Activated CD4-positive, alpha-beta T cell treated with anti-CD3 and anti-CD28 coated beads, Interleukin-2, amount 10 ng/mL, durations not matched to agents 7 days and 5 days (primary cell): Measurements from ENCODE around the gene KIF13A. TPM values are rescaled to one million over a fixed set of nuclear protein-coding genes. Genes with fewer than 3 reads are reported as not detected.
"Not testable (repeated sequence)": the region's sequence is repeated elsewhere in the genome, so short reads cannot be mapped to it uniquely, and the experiment has no call there.

Experiments used
- CTCF ChIA-PET: fragments of 350-600 bp; sonication (Branson Sonifier 250); formaldehyde crosslinking; loops from one replicate; lab custom pipeline; 2021; ENCODE audit warnings: antibody characterized with exemption; lab: Charles Lee
- POLR2A ChIA-PET: fragments of 350-600 bp; sonication (Branson Sonifier 250); formaldehyde crosslinking; loops from one replicate; lab custom pipeline; 2021; ENCODE audit warnings: antibody characterized with exemption; lab: Charles Lee
- DNase-seq: peaks from one replicate; pipeline ENCODE4 v3.0.0-alpha.2; 2020
- H3K27ac Mint-ChIP-seq: one replicate; pipeline ENCODE4 v1.8.0; 2021; ENCODE audit warnings: mild to moderate bottlenecking, moderate library complexity, mixed read lengths
- H3K27me3 Mint-ChIP-seq: one replicate; pipeline ENCODE4 v1.8.0; 2021; ENCODE audit warnings: mixed read lengths
- H3K36me3 Mint-ChIP-seq: one replicate; pipeline ENCODE4 v1.8.0; 2021; ENCODE audit warnings: low read depth, mixed read lengths
- H3K4me1 Mint-ChIP-seq: one replicate; pipeline ENCODE4 v1.8.0; 2021; ENCODE audit warnings: mixed read lengths
- H3K4me3 Mint-ChIP-seq: one replicate; pipeline ENCODE4 v1.8.0; 2021; ENCODE audit warnings: mild to moderate bottlenecking, moderate library complexity, mixed read lengths
- H3K9me3 Mint-ChIP-seq: one replicate; pipeline ENCODE4 v1.8.0; 2021; ENCODE audit warnings: mixed read lengths
- total RNA-seq, 2 experiments: library from RNA; stranded (reverse); gene quantifications; one replicate each; pipeline ENCODE4 v1.2.3, GENCODE V29; 2021

KIF13A gene
- total RNA-seq, 2 experiments from 2014 or later = not detected

DNA sequence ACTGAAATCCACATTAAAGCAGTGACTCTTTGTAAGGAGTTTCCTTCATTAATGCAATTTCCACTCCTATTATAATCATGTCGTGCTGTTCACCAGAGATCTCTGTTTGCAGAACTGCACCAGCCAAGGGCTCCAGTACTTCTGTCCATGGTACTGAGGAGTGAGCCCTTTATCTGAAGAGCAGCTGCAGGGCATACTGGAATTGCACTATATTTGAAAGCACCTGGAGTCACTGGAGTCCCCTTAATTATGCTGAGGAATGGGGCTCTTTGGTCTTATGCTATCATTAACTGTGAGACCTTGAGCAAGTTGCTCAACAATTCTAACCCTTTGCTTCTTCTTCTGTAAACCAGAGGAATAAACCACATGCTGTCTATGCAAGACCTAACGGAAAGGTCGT is 219.0 kb downstream of the KIF13A start:
- H3K4me1 Mint-ChIP-seq = no peaks in the 10 kb centered on the region
- no peak overlapping the region for H3K27ac Mint-ChIP-seq
- no peak for DNase-seq
- no peaks in the 10 kb centered on the region for H3K9me3 Mint-ChIP-seq
- no peaks in the 10 kb centered on the region for H3K36me3 Mint-ChIP-seq
- H3K27me3 Mint-ChIP-seq = peaks cover 26% of the 10 kb centered on the region
- ChIA-PET CTCF (no interaction called here), POLR2A (no interaction called here)
- H3K4me3 Mint-ChIP-seq = no peak overlapping the region

DNA sequence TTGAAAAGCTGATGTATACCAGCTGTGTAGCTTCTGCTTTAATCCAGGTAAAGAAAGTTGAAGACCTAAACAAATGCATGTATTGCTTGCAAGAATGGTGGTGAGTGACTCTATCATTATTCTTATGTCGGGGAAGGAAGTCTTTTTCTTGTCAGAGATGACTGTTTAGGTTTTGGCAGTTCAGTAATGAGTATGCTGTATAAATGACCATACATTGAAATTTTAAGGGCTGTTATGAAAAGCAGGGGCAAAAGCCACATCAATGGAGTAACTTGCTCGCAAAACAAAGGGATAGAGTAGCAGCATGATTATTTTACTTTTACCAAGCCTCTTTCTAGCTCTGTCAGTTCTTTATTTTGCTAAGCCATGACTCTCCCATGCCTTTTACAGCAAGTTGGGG is 224.8 kb downstream of the KIF13A start:
- POLR2A ChIA-PET = no interaction called here
- no peak overlapping the region for H3K4me3 Mint-ChIP-seq
- no peaks in the 10 kb centered on the region for H3K36me3 Mint-ChIP-seq
- CTCF ChIA-PET = no interaction called here
- no peak for DNase-seq
- peaks cover 21% of the 10 kb centered on the region for H3K27me3 Mint-ChIP-seq
- no peaks in the 10 kb centered on the region for H3K4me1 Mint-ChIP-seq
- no peak overlapping the region for H3K27ac Mint-ChIP-seq
- no peaks in the 10 kb centered on the region for H3K9me3 Mint-ChIP-seq

DNA sequence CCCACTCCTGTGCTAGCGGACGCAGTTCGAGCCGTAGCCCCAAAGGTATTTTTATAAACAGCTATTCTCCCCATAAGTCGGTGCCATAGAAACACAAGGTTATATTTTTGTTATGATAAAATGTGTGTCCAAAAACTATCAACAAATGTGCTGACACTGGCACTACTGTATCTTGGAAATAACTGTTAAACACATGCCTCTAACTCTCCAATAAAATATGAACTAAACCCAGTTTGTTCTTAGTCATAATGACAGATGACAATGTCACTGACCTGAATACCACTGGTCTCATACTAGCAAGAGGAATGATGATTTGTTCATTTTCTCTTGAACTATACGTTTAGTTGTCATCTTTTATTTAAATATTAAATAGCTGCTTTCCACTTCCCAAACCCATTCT is 229.3 kb downstream of the KIF13A start:
- Mint-ChIP-seq H3K27ac (no peak overlapping the region), H3K36me3 (no peaks in the 10 kb centered on the region), H3K4me3 (no peak overlapping the region), H3K27me3 (peaks cover 6% of the 10 kb centered on the region), H3K9me3 (no peaks in the 10 kb centered on the region), H3K4me1 (no peaks in the 10 kb centered on the region)
- ChIA-PET CTCF (no interaction called here), POLR2A (no interaction called here)
- no peak for DNase-seq

DNA sequence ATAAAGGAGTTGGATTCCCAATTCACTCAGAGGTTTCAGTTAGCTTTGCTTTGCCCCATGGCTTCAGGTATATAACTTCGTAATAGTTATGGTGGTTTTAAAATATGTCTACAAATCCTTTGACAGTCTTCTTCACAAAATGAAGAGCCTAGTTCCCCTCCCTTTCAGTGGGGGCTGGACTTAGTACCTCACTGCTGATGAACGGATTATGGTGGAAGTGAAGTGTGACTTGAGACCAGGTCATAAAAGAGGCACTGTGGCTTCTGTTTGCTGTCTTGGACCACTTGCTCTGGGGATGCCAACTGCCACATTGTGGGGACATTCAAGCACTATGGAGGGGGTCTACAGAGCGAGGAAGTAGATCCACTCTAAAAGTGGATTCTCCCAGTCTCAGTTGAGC is 233.2 kb downstream of the KIF13A start:
- no peaks in the 10 kb centered on the region for H3K4me1 Mint-ChIP-seq
- POLR2A ChIA-PET = no interaction called here
- DNase-seq = no peak
- H3K36me3 Mint-ChIP-seq = no peaks in the 10 kb centered on the region
- H3K27me3 Mint-ChIP-seq = peaks cover 3% of the 10 kb centered on the region
- no peak overlapping the region for H3K27ac Mint-ChIP-seq
- H3K9me3 Mint-ChIP-seq = no peaks in the 10 kb centered on the region
- CTCF ChIA-PET = no interaction called here
- no peak overlapping the region for H3K4me3 Mint-ChIP-seq

DNA sequence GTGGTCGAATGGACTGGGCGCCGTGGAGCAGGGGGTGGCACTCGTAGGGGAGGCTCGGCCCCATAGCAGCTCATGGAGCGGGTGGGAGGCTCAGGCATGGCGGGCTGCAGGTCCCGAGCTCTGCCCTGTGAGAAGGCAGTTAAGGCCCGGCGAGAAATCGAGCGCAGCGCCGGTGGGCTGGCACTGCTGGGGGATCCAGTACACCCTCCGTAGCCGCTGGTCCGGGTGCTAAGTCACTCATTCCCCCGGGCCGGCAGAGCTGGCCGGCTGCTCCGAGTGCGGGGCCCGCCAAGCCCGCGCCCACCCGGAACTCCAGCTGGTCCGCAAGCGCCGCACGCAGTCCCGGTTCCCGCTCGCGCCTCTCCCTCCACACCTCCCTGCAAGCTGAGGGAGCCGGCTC is 242.1 kb downstream of the KIF13A start:
- CTCF ChIA-PET = interaction anchor here (0.6 kb wide), 1 partner anchor 581 kb away, joined by 4 read pairs; no protein-coding TSS in a partner anchor

DNA sequence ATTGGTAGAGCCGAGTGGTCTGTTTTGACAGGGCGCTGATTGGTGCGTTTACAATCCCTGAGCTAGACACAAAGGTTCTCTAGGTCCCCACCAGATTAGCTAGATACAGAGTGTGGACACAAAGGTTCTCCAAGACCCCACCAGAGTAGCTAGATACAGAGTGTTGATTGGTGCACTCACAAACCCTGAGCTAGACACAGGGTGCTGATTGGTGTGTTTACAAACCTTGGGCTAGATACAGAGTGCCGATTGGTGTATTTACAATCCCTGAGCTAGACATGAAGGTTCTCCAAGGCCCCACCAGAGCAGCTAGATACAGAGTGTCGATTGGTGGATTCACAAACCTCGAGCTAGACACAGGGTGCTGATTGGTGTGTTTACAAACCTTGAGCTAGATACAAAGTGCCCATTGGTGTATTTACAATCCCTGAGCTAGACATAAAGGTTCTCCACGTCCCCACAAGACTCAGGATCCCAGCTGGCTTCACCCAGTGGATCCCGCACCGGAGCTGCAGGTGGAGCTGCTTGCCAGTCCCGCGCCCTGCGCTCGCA is 242.6 kb downstream of the KIF13A start:
- H3K9me3 Mint-ChIP-seq, CTCF ChIA-PET, H3K4me1 Mint-ChIP-seq, H3K27ac Mint-ChIP-seq, H3K27me3 Mint-ChIP-seq, H3K4me3 Mint-ChIP-seq, DNase-seq, POLR2A ChIA-PET, H3K36me3 Mint-ChIP-seq: not testable (repeated sequence)

More for the DNA sequence above, 242.1 kb downstream of the KIF13A start:
- DNase-seq, H3K27ac Mint-ChIP-seq, POLR2A ChIA-PET, H3K4me1 Mint-ChIP-seq, H3K9me3 Mint-ChIP-seq, H3K27me3 Mint-ChIP-seq, H3K36me3 Mint-ChIP-seq, H3K4me3 Mint-ChIP-seq: not testable (repeated sequence)

DNA sequence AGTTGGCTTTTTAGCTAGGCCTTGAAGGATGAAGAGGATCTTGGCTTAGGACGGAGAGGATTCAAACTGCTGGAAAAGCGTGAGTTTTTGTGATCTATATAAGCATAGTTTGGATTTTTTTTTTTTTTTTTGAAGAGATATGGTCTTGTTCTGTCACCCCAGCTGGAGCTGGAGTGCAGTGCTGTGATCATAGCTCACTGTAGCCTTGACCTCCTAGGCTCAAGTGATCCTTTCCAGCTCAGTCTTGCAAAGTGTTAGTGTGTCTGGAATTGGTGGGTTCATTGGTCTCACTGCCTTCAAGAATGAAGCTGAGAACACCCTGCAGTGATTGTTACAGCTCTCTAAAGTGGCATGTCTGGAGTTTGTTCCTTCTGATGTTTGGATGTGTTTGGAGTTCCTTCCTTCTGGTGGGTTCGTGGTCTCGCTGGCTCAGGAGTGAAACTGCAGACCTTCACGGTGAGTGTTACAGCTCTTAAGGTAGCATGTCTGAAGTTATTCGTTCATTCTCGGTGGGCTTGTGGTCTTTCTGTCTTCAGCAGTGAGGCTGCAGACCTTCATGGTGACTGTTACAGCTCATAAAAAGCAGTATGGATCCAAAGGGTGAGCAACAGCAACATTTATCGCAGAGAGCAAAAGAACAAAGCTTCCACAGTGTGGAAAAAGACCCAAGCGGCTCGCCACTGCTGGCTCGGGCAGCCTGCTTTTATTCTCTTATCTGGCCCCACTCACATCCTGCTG is 243.2 kb downstream of the KIF13A start:
- Mint-ChIP-seq H3K4me3 (no peak overlapping the region), H3K27ac (no peak overlapping the region), H3K9me3 (no peaks in the 10 kb centered on the region), H3K27me3 (peaks cover 7% of the 10 kb centered on the region), H3K36me3 (no peaks in the 10 kb centered on the region), H3K4me1 (peaks cover 2% of the 10 kb centered on the region)
- ChIA-PET CTCF (interaction anchor here (1.3 kb wide), 1 partner anchor 8 kb away, joined by 3 read pairs; no protein-coding TSS in a partner anchor), POLR2A (interaction anchor here (0.7 kb wide), 1 partner anchor 42 kb away, joined by 3 read pairs; no protein-coding TSS in a partner anchor)
- DNase-seq = no peak

DNA sequence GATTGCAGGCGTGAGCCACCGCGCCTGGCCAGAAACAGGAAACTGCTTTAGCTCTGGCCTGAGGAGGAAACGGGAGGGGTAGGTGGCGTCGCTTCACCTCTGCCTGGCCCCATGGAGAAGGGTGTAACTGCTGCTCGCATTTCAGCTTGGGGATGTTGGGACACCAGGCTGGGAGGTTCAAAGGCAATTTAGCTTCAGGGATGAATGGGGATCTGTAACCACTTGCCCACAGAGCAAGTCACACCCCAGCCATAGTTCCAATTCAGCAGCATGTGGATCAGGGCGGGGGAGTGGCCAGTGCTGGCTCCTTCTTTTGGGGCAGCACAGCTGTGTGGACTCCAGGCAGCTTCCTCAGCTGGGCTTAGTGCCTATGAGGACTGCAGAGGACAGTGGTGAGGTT is 245.9 kb downstream of the KIF13A start:
- H3K9me3 Mint-ChIP-seq = peaks cover 15% of the 10 kb centered on the region
- H3K27me3 Mint-ChIP-seq = peaks cover 11% of the 10 kb centered on the region
- no peak overlapping the region for H3K4me3 Mint-ChIP-seq
- no peak overlapping the region for H3K27ac Mint-ChIP-seq
- no peak for DNase-seq
- H3K4me1 Mint-ChIP-seq = peaks cover 2% of the 10 kb centered on the region
- ChIA-PET POLR2A (no interaction called here), CTCF (no interaction called here)
- H3K36me3 Mint-ChIP-seq = no peaks in the 10 kb centered on the region

DNA sequence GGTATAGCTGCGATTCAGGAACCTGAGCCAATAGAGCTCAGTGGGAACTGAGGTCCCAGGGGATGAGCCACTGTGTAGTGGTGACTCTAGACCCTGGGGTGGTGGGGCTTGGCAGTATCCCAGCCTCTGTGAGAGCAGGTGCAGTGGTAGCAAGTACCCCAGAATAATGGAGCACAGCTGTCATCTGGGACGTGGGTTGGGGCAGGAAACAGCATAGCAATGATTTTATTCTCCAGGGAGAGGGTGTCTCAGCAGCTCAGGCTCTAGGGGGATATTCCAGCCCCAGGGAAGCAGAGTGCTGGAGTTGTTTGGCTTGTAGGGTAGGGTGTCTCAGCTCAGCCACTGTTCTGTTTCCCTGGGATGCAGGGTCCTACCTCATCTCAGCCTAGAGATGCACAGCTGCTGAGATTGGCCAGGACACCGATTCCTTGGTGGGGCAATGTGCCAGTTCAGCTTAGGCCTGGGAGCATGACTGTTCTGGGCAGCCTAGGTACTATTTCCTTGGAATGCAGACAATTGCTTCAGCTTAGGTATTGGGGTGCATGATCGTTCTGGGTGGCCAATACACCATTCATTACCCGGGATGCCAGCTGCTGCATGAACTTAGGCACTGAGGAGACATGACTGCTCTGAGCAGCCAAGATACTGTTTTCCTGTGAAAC is 246.7 kb downstream of the KIF13A start:
- no peak for DNase-seq
- POLR2A ChIA-PET = no interaction called here
- CTCF ChIA-PET = interaction anchor here (0.5 kb wide), 1 partner anchor 518 kb away, joined by 3 read pairs; no protein-coding TSS in a partner anchor
- Mint-ChIP-seq H3K4me3 (no peak overlapping the region), H3K4me1 (peaks cover 2% of the 10 kb centered on the region), H3K36me3 (no peaks in the 10 kb centered on the region), H3K27ac (no peak overlapping the region), H3K27me3 (peaks cover 11% of the 10 kb centered on the region), H3K9me3 (peaks cover 15% of the 10 kb centered on the region)

DNA sequence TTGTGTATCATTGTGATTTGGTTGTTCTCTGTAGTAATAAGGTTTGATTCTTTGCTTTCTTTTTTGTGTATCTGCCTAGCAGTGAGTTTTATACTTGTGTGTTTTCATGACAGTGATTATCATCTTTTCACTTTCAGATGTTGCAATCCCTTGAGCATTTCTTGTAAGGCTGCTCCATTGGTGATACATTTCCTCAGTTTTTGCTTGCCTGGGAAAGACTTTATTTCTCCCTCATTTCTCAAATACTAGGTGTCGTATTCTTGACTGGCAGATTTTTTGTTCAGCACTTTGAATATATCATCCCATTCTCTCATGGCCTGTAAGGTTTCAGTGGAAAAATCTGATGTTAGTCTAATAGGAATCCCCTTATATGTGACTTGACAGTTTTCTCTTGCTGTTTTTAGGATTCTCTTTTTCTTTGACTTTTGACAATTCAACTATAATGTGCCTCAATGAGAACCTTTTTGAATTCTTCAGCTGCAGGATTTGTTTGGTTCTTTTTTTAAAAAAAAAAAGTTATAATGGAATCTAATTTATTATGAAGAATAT is 249.7 kb downstream of the KIF13A start:
- POLR2A ChIA-PET = no interaction called here
- Mint-ChIP-seq H3K36me3 (no peaks in the 10 kb centered on the region), H3K4me3 (no peak overlapping the region), H3K27me3 (peaks cover 6% of the 10 kb centered on the region), H3K4me1 (no peaks in the 10 kb centered on the region), H3K27ac (no peak overlapping the region), H3K9me3 (peaks cover 15% of the 10 kb centered on the region)
- CTCF ChIA-PET = no interaction called here
- no peak for DNase-seq

DNA sequence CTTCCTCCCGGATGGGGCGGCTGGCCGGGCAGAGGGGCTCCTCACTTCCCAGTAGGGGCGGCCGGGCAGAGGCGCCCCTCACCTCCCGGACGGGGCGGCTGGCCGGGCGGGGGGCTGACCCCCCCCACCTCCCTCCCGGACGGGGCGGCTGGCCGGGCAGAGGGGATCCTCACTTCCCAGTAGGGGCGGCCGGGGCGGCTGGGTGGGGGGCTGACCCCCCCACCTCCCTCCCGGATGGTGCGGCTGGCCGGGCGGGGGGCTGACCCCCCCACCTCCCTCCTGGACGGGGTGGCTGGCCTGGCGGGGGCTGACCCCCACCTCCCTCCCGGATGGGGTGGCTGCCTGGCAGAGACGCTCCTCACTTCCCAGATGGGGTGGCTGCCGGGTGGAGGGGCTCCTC is 252.1 kb downstream of the KIF13A start:
- H3K4me1 Mint-ChIP-seq, H3K36me3 Mint-ChIP-seq, H3K27ac Mint-ChIP-seq, H3K4me3 Mint-ChIP-seq, CTCF ChIA-PET, H3K27me3 Mint-ChIP-seq, POLR2A ChIA-PET, DNase-seq: not testable (repeated sequence)
- H3K9me3 Mint-ChIP-seq = peaks cover 15% of the 10 kb centered on the region

DNA sequence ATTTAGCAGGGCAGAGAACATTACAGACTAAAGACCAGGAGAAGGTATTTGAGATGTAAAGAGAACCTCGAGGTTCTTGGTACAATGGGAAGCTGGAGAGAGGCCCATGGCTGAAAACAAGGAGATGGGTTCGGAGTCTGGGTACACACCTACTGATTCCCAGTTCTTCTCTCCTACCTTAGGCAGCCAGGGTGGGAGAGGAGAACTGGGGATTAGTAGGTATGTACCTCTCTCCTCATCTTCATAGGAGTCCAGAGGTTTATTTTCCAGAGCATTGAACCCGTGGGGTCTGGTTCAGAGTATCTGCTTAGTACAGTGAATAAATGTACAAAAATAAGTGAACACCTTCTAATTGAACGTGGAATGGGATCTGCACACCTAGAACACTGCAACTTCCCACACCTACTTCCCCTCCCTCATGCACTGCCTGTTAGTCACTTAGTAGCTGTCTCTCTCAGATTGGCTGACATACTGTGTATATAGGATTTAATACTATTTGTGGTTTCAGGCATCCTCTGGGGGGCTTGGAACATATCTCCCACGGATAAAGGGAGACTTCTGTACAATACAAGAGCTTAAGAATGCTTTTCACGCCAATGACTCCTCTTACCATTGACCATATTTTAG is 257.2 kb downstream of the KIF13A start:
- ChIA-PET POLR2A (no interaction called here), CTCF (no interaction called here)
- no peaks in the 10 kb centered on the region for H3K27me3 Mint-ChIP-seq
- peaks cover 3% of the 10 kb centered on the region for H3K9me3 Mint-ChIP-seq
- DNase-seq = no peak
- no peak overlapping the region for H3K27ac Mint-ChIP-seq
- no peak overlapping the region for H3K4me3 Mint-ChIP-seq
- no peaks in the 10 kb centered on the region for H3K4me1 Mint-ChIP-seq
- no peaks in the 10 kb centered on the region for H3K36me3 Mint-ChIP-seq
